Neural cell (in vitro differentiated cells): Measurements from ENCODE around the gene PDCD1LG2. TPM values are rescaled to one million over a fixed set of nuclear protein-coding genes. Genes with fewer than 3 reads are reported as not detected.

Source experiments
- H2AFZ ChIP-seq: fragments of 200-600, 300-800 bp; sonication (generic), shearing (Covaris generic); 2 replicates; pipeline ENCODE4 v1.6.0; 2014; ENCODE audit warnings: low read depth, mild to moderate bottlenecking, antibody characterized with exemption, low read length, moderate library complexity
- H3F3A ChIP-seq: fragments of 200-600 bp; shearing (Covaris generic); 2 replicates; pipeline ENCODE4 v1.6.1; 2016; ENCODE audit warnings: mild to moderate bottlenecking, moderate library complexity, mixed read lengths, antibody characterized with exemption, low read length; ENCODE audit not compliant: insufficient read depth, poor library complexity, severe bottlenecking
- H3K27ac ChIP-seq: fragments of 200-600, 300-800 bp; sonication (generic), shearing (Covaris generic); 2 replicates; pipeline ENCODE4 v1.5.1; 2014; ENCODE audit warnings: mild to moderate bottlenecking, low read length, moderate library complexity
- H3K27me3 ChIP-seq: fragments of 300-800, 200-600 bp; sonication (generic), shearing (Covaris generic); 2 replicates; pipeline ENCODE4 v1.6.0; 2014; ENCODE audit warnings: mild to moderate bottlenecking, low read depth, low read length, moderate library complexity; ENCODE audit not compliant: insufficient read depth
- H3K36me3 ChIP-seq: fragments of 300-800, 200-600 bp; sonication (generic), shearing (Covaris generic); 2 replicates; pipeline ENCODE4 v1.5.1; 2014; ENCODE audit warnings: mild to moderate bottlenecking, antibody characterized with exemption, low read length, moderate library complexity; ENCODE audit not compliant: insufficient read depth
- H3K4me2 ChIP-seq: fragments of 300-800, 200-600 bp; sonication (generic), shearing (Covaris generic); 2 replicates; pipeline ENCODE4 v1.6.0; 2014; ENCODE audit warnings: mild to moderate bottlenecking, low read length
- H3K4me3 ChIP-seq: fragments of 300-800, 200-600 bp; sonication (generic), shearing (Covaris generic); 2 replicates; pipeline ENCODE4 v1.5.1; 2014; ENCODE audit warnings: mild to moderate bottlenecking, low read length, moderate library complexity
- H3K79me2 ChIP-seq: fragments of 200-600 bp; shearing (Covaris generic); replicated peaks from 2 replicates; pipeline ENCODE4 v1.6.0; 2014; ENCODE audit warnings: mild to moderate bottlenecking, low read length, moderate library complexity; ENCODE audit not compliant: insufficient read depth
- H3K9ac ChIP-seq: fragments of 300-800, 200-600 bp; sonication (generic), shearing (Covaris generic); 2 replicates; pipeline ENCODE4 v1.6.1; 2016; ENCODE audit warnings: mild to moderate bottlenecking, low read length, mixed read lengths
- H3K9me2 ChIP-seq: fragments of 200-600 bp; shearing (Covaris generic); 2 replicates; pipeline ENCODE4 v1.6.1; 2016; ENCODE audit warnings: mild to moderate bottlenecking, low read length, mixed read lengths; ENCODE audit not compliant: insufficient read depth
- H3K9me3 ChIP-seq: fragments of 200-600, 300-800 bp; sonication (generic), shearing (Covaris generic); 2 replicates; pipeline ENCODE4 v1.6.1; 2016; ENCODE audit warnings: mild to moderate bottlenecking, mixed run types, low read length, moderate library complexity, mixed read lengths
- H4K20me1 ChIP-seq: fragments of 200-600 bp; shearing (Covaris generic); 2 replicates; pipeline ENCODE4 v1.6.1; 2016; ENCODE audit warnings: mild to moderate bottlenecking, mixed run types; ENCODE audit not compliant: insufficient read depth
- CTCF ChIP-seq: fragments of 450-650 bp; IDR thresholded peaks from 2 replicates; pipeline ENCODE4 v1.5.1; 2014; ENCODE audit warnings: antibody characterized with exemption, mild to moderate bottlenecking, moderate library complexity; ENCODE audit not compliant: poor library complexity, severe bottlenecking
- EP300 ChIP-seq: fragments of 450-650 bp; conservative IDR thresholded peaks from 2 replicates; pipeline ENCODE4 v1.6.1; 2014; ENCODE audit warnings: antibody characterized with exemption, mild to moderate bottlenecking, moderate library complexity; ENCODE audit not compliant: poor library complexity, severe bottlenecking
- EZH2 ChIP-seq: fragments of 200-600, 300-800 bp; shearing (Covaris generic), sonication (generic); IDR thresholded peaks from 2 replicates; pipeline ENCODE4 v1.6.1; 2014; ENCODE audit warnings: antibody characterized with exemption, low read length, borderline replicate concordance, mild to moderate bottlenecking; ENCODE audit not compliant: insufficient read depth, poor library complexity, severe bottlenecking
- MXI1 ChIP-seq: fragments of 450-650 bp; conservative IDR thresholded peaks from 2 replicates; pipeline ENCODE4 v1.6.1; 2014; ENCODE audit warnings: antibody characterized with exemption, mild to moderate bottlenecking; ENCODE audit not compliant: poor library complexity, severe bottlenecking
- POLR2AphosphoS5 ChIP-seq: IDR thresholded peaks from 2 replicates; pipeline ENCODE4 v1.6.1; 2012
- RAD21 ChIP-seq: fragments of 450-650 bp; conservative IDR thresholded peaks from 2 replicates; pipeline ENCODE4 v1.6.1; 2014; ENCODE audit warnings: antibody characterized with exemption, mild to moderate bottlenecking, moderate library complexity
- REST ChIP-seq: IDR thresholded peaks from 2 replicates; pipeline ENCODE4 v1.6.1; 2012; ENCODE audit warnings: borderline replicate concordance
- SMC3 ChIP-seq: fragments of 450-650 bp; conservative IDR thresholded peaks from 2 replicates; pipeline ENCODE4 v1.6.1; 2014; ENCODE audit warnings: antibody characterized with exemption, mild to moderate bottlenecking, moderate library complexity; ENCODE audit not compliant: poor library complexity
- TAF1 ChIP-seq: IDR thresholded peaks from 2 replicates; pipeline ENCODE4 v1.6.1; 2012; ENCODE audit warnings: low read depth
- polyA plus RNA-seq: library from polyadenylated mRNA; depleted of rRNA; stranded (reverse); fragments of >200 nt; gene quantifications from 2 replicates; pipeline ENCODE4 v1.2.3, GENCODE V29; 2014

PDCD1LG2 gene
- polyA plus RNA-seq, 1 donor from 2014 or later, result not detected

GRCh38 chr9:5563417-5563815, 53.1 kb downstream of the PDCD1LG2 start:
- Histone ChIP-seq H4K20me1 (no peaks in the 10 kb centered on the region), H3K4me2 (no peak overlapping the region), H3K9me2 (no peaks in the 10 kb centered on the region), H2AFZ (no peak overlapping the region), H3K36me3 (no peaks in the 10 kb centered on the region), H3K27ac (no peak overlapping the region), H3K9ac (no peak overlapping the region), H3K79me2 (no peaks in the 10 kb centered on the region), H3K4me3 (no peak overlapping the region), H3F3A (no peaks in the 10 kb centered on the region), H3K27me3 (no peaks in the 10 kb centered on the region), H3K9me3 (no peaks in the 10 kb centered on the region)
- no peak for TF ChIP-seq CTCF
- TF ChIP-seq SMC3, result no peak
- no peak for TF ChIP-seq POLR2AphosphoS5
- TF ChIP-seq EZH2, result no peak
- no peak for TF ChIP-seq REST
- no peak for TF ChIP-seq EP300
- TF ChIP-seq MXI1, result no peak
- TF ChIP-seq TAF1, result no peak
- TF ChIP-seq RAD21, result no peak

GRCh38 chr9:5563886-5564285, 53.6 kb downstream of the PDCD1LG2 start:
- Histone ChIP-seq H3K4me3 (no peak overlapping the region), H2AFZ (no peak overlapping the region), H3K36me3 (no peaks in the 10 kb centered on the region), H3K79me2 (no peaks in the 10 kb centered on the region), H3K4me2 (no peak overlapping the region), H3K27ac (no peak overlapping the region), H3F3A (no peaks in the 10 kb centered on the region), H3K27me3 (no peaks in the 10 kb centered on the region), H3K9me2 (no peaks in the 10 kb centered on the region), H3K9me3 (no peaks in the 10 kb centered on the region), H3K9ac (no peak overlapping the region), H4K20me1 (no peaks in the 10 kb centered on the region)
- TF ChIP-seq EP300 (no peak), MXI1 (no peak)
